Measurements from ENCODE around the gene GRIK1. TPM values are rescaled to one million over a fixed set of nuclear protein-coding genes. Genes with fewer than 3 reads are reported as not detected.

Gene GRIK1
- total and polyA plus RNA-seq, 2 donors (not counting 1 experiment from before 2014, with no cell fraction given), result not detected

- Histone ChIP-seq H3K9me3 (ENCODE audit: control extremely low read depth in 1 of 3, control insufficient read depth in 2 of 3, insufficient read depth in 1 of 3, low read length in 2 of 3) (no peaks in the 10 kb centered on the region), H2AFZ (ENCODE audit: insufficient read depth, low read depth, low read length, poor library complexity, severe bottlenecking) (no peak overlapping the region), H3K27ac (ENCODE audit: low read length in 2 of 2) (no peak overlapping the region), H3K4me1 (ENCODE audit: control insufficient read depth in 2 of 2, insufficient read depth in 2 of 2, low read length in 2 of 2) (no peaks in the 10 kb centered on the region), H3K27me3 (replicated peaks in 1 of 4; ENCODE audit: control extremely low read depth in 1 of 4, control insufficient read depth in 3 of 4, insufficient read depth in 4 of 4, low read length in 3 of 4) (no peaks in the 10 kb centered on the region), H3K79me2 (ENCODE audit: control insufficient read depth, insufficient read depth, low read length) (no peaks in the 10 kb centered on the region), H4K20me1 (ENCODE audit: control insufficient read depth, insufficient read depth, low read length, poor library complexity, severe bottlenecking) (no peaks in the 10 kb centered on the region), H3K4me2 (replicated peaks; ENCODE audit: low read depth, low read length, poor library complexity, severe bottlenecking) (no peak overlapping the region), H3K36me3 (replicated peaks in 1 of 2; ENCODE audit: control extremely low read depth in 1 of 2, control insufficient read depth in 1 of 2, extremely low read depth in 1 of 2, insufficient read depth in 2 of 2, low read length in 1 of 2) (no peaks in the 10 kb centered on the region), H3K4me3 (ENCODE audit: control extremely low read depth in 1 of 5, extremely low read depth in 1 of 5, insufficient read depth in 1 of 5, low read depth in 2 of 5, low read length in 4 of 5) (no peak overlapping the region), H3K9ac (ENCODE audit: low read length) (no peak overlapping the region)
- DNase-seq, result no peak
- H3K27ac Mint-ChIP-seq, result no peak overlapping the region
- POLR2A ChIA-PET, result no interaction called here
- intact Hi-C loops (cut with micrococcal nuclease), result no loop called here
- no peaks in the 10 kb centered on the region for H3K27me3 Mint-ChIP-seq
- CTCF ChIA-PET, result no interaction called here
- ATAC-seq (ENCODE audit: low read depth), result no peak
- TF ChIP-seq EZH2 (IDR thresholded peaks at IDR 0.05; ENCODE audit: borderline replicate concordance, insufficient read depth, low read depth, low read length, poor library complexity, severe bottlenecking), result no peak
- TF ChIP-seq CTCF (IDR thresholded peaks at IDR 0.05), result no peak
- WGBS (ENCODE audit: insufficient coverage), result 51% methylated on average over 2 of the region's 3 CpGs
- peaks cover 4% of the 10 kb centered on the region for H3K4me1 Mint-ChIP-seq
- no peak overlapping the region for H3K4me3 Mint-ChIP-seq
- H3K9me3 Mint-ChIP-seq (ENCODE audit: insufficient read depth), result no peaks in the 10 kb centered on the region
Observed at GRCh38 chr21:29667651-29668050, 272.1 kb downstream of the GRIK1 start.

GRCh38 chr21:29664615-29665014 is 275.2 kb downstream of the GRIK1 start:
- TF ChIP-seq CTCF (IDR thresholded peaks at IDR 0.05) (no peak), EZH2 (IDR thresholded peaks at IDR 0.05; ENCODE audit: borderline replicate concordance, insufficient read depth, low read depth, low read length, poor library complexity, severe bottlenecking) (no peak)
- Histone ChIP-seq H3K36me3 (replicated peaks in 1 of 2; ENCODE audit: control extremely low read depth in 1 of 2, control insufficient read depth in 1 of 2, extremely low read depth in 1 of 2, insufficient read depth in 2 of 2, low read length in 1 of 2) (no peaks in the 10 kb centered on the region), H3K9ac (ENCODE audit: low read length) (no peak overlapping the region), H2AFZ (ENCODE audit: insufficient read depth, low read depth, low read length, poor library complexity, severe bottlenecking) (no peak overlapping the region), H4K20me1 (ENCODE audit: control insufficient read depth, insufficient read depth, low read length, poor library complexity, severe bottlenecking) (no peaks in the 10 kb centered on the region), H3K4me1 (ENCODE audit: control insufficient read depth in 2 of 2, insufficient read depth in 2 of 2, low read length in 2 of 2) (no peaks in the 10 kb centered on the region), H3K27me3 (replicated peaks in 1 of 4; ENCODE audit: control extremely low read depth in 1 of 4, control insufficient read depth in 3 of 4, insufficient read depth in 4 of 4, low read length in 3 of 4) (no peaks in the 10 kb centered on the region), H3K79me2 (ENCODE audit: control insufficient read depth, insufficient read depth, low read length) (no peaks in the 10 kb centered on the region), H3K9me3 (ENCODE audit: control extremely low read depth in 1 of 3, control insufficient read depth in 2 of 3, insufficient read depth in 1 of 3, low read length in 2 of 3) (no peaks in the 10 kb centered on the region), H3K27ac (ENCODE audit: low read length in 2 of 2) (no peak overlapping the region), H3K4me2 (replicated peaks; ENCODE audit: low read depth, low read length, poor library complexity, severe bottlenecking) (no peak overlapping the region), H3K4me3 (ENCODE audit: control extremely low read depth in 1 of 5, extremely low read depth in 1 of 5, insufficient read depth in 1 of 5, low read depth in 2 of 5, low read length in 4 of 5) (no peak overlapping the region)
- WGBS (ENCODE audit: insufficient coverage), result no CpG with 5 or more reads among the region's 1 CpG
- intact Hi-C loops (cut with micrococcal nuclease), result no loop called here
- POLR2A ChIA-PET, result no interaction called here
- DNase-seq (no peak), ATAC-seq (ENCODE audit: low read depth) (no peak)
- H3K9me3 Mint-ChIP-seq (ENCODE audit: insufficient read depth), result no peaks in the 10 kb centered on the region
- H3K27me3 Mint-ChIP-seq, result no peaks in the 10 kb centered on the region
- peaks cover 4% of the 10 kb centered on the region for H3K4me1 Mint-ChIP-seq
- no peak overlapping the region for H3K4me3 Mint-ChIP-seq
- H3K27ac Mint-ChIP-seq, result no peak overlapping the region
- CTCF ChIA-PET, result no interaction called here
